Tibial nerve (tissue), 4 donors: Measurements from ENCODE around the gene CDYL.

Experiments
- EP300 ChIP-seq, 2 donors: sonication (generic); formaldehyde crosslinking; IDR thresholded peaks; one replicate each; pipeline ENCODE4 v1.6.1; 2017; ENCODE audit warnings: antibody characterized with exemption in 2 of 2, mild to moderate bottlenecking in 1 of 2
- POLR2A ChIP-seq, 2 donors: fragments of 450-650 bp; IDR thresholded peaks; one replicate each; pipeline ENCODE4 v1.6.1; 2017; ENCODE audit warnings: antibody characterized with exemption in 2 of 2, mild to moderate bottlenecking in 2 of 2, moderate library complexity in 2 of 2
- TF ChIP-seq, protein P1 (sequence below), 5 experiments: fragments of 200-600 bp in 3 of 5; fragments of 450-650 bp in 2 of 5; sonication (generic) in 3 of 5; IDR thresholded peaks; one replicate each; pipeline ENCODE4 v1.5.1; 2016 to 2019; ENCODE audit warnings: antibody characterized with exemption in 5 of 5, mild to moderate bottlenecking in 3 of 5, moderate library complexity in 2 of 5

DNA sequence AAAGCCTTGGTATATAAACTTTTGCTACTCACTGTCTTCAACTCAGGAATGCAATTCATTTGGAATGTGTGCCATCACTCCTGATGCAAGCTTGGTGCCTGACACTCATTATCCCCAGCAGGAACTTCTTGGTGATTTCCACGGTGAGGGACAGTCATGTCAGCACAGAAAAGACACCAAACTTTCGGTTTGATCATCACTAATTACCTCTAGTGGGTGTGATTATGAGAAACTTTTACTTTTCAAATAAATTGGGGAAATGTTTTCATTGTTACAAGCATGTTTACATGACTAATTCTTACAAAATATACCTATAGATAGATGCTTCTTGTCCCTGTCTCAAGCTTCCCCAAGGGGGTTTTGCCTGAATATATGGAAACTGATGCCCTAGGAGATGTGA is 186.7 kb downstream of the CDYL start:
- TF ChIP-seq, protein P1, sequence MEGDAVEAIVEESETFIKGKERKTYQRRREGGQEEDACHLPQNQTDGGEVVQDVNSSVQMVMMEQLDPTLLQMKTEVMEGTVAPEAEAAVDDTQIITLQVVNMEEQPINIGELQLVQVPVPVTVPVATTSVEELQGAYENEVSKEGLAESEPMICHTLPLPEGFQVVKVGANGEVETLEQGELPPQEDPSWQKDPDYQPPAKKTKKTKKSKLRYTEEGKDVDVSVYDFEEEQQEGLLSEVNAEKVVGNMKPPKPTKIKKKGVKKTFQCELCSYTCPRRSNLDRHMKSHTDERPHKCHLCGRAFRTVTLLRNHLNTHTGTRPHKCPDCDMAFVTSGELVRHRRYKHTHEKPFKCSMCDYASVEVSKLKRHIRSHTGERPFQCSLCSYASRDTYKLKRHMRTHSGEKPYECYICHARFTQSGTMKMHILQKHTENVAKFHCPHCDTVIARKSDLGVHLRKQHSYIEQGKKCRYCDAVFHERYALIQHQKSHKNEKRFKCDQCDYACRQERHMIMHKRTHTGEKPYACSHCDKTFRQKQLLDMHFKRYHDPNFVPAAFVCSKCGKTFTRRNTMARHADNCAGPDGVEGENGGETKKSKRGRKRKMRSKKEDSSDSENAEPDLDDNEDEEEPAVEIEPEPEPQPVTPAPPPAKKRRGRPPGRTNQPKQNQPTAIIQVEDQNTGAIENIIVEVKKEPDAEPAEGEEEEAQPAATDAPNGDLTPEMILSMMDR (IDR thresholded peaks at IDR 0.05), result no peak
- no peak for TF ChIP-seq POLR2A (IDR thresholded peaks at IDR 0.05)
- no peak for TF ChIP-seq EP300 (IDR thresholded peaks at IDR 0.05)
